Endothelial cell (in vitro differentiated cells): Measurements from ENCODE around the gene KSR2. TPM values are rescaled to one million over a fixed set of nuclear protein-coding genes. Genes with fewer than 3 reads are reported as not detected.

Experiments used
- DNase-seq: peaks from one replicate; pipeline ENCODE4 v3.0.0; 2021; ENCODE audit warnings: low spot score
- H3K27ac Mint-ChIP-seq: one replicate; pipeline ENCODE4 v1.8.0; 2021; ENCODE audit warnings: mixed read lengths, inconsistent platforms; ENCODE audit not compliant: unreplicated experiment
- H3K27me3 Mint-ChIP-seq: one replicate; pipeline ENCODE4 v1.8.0; 2021; ENCODE audit warnings: mild to moderate bottlenecking, moderate library complexity, mixed read lengths, inconsistent platforms; ENCODE audit not compliant: unreplicated experiment
- H3K36me3 Mint-ChIP-seq: one replicate; pipeline ENCODE4 v1.8.0; 2021; ENCODE audit warnings: mild to moderate bottlenecking, low read depth, mixed read lengths, inconsistent platforms; ENCODE audit not compliant: unreplicated experiment
- H3K4me1 Mint-ChIP-seq: one replicate; pipeline ENCODE4 v1.8.0; 2021; ENCODE audit warnings: mild to moderate bottlenecking, mixed read lengths, inconsistent platforms; ENCODE audit not compliant: unreplicated experiment
- H3K4me3 Mint-ChIP-seq: one replicate; pipeline ENCODE4 v1.8.0; 2021; ENCODE audit warnings: mild to moderate bottlenecking, mixed read lengths, inconsistent platforms; ENCODE audit not compliant: unreplicated experiment
- H3K9me3 Mint-ChIP-seq: one replicate; pipeline ENCODE4 v1.8.0; 2021; ENCODE audit warnings: mixed read lengths, inconsistent platforms; ENCODE audit not compliant: unreplicated experiment
- total RNA-seq: library from RNA; stranded (reverse); fragmentation: NEBNext Ultra II Directional; extraction: Animal tissue kit (Norgen Biotek cat#: 25700); gene quantifications from one replicate; pipeline ENCODE4 v1.2.1, GENCODE V29; 2021; ENCODE audit not compliant: unreplicated experiment
- TF ChIP-seq, protein P1 (sequence below): fragments of 200-600 bp; sonication (generic); IDR thresholded peaks from one replicate; pipeline ENCODE4 v1.5.0; 2021; ENCODE audit warnings: antibody characterized with exemption; ENCODE audit not compliant: unreplicated experiment

The KSR2 gene
- total RNA-seq, 1 donor from 2014 or later = 0.05 TPM

DNA sequence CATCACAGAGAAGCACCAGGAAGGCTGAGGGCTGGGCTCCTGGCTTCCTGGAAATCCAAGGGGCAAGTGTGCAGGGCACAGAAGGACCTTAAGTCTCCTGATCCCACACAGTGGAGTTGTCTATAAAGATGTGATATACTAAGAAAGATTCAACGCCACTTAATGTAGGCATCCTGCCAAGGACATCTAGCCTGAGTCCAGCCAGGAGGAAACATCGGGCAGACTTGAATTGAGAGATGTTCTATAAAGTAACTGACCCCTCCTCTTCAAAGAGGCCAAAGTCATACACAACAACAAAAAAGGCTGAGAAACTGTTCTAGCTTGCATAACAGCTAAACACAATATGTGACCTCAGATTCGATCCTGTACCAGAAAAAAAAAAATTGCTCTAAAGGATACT lies 307.9 kb downstream of the KSR2 start:
- Mint-ChIP-seq H3K36me3 (no peaks in the 10 kb centered on the region), H3K27ac (no peak overlapping the region), H3K4me1 (no peaks in the 10 kb centered on the region), H3K9me3 (no peaks in the 10 kb centered on the region), H3K4me3 (no peak overlapping the region), H3K27me3 (no peaks in the 10 kb centered on the region)
- TF ChIP-seq, protein P1, sequence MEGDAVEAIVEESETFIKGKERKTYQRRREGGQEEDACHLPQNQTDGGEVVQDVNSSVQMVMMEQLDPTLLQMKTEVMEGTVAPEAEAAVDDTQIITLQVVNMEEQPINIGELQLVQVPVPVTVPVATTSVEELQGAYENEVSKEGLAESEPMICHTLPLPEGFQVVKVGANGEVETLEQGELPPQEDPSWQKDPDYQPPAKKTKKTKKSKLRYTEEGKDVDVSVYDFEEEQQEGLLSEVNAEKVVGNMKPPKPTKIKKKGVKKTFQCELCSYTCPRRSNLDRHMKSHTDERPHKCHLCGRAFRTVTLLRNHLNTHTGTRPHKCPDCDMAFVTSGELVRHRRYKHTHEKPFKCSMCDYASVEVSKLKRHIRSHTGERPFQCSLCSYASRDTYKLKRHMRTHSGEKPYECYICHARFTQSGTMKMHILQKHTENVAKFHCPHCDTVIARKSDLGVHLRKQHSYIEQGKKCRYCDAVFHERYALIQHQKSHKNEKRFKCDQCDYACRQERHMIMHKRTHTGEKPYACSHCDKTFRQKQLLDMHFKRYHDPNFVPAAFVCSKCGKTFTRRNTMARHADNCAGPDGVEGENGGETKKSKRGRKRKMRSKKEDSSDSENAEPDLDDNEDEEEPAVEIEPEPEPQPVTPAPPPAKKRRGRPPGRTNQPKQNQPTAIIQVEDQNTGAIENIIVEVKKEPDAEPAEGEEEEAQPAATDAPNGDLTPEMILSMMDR = no peak
- no peak for DNase-seq

DNA sequence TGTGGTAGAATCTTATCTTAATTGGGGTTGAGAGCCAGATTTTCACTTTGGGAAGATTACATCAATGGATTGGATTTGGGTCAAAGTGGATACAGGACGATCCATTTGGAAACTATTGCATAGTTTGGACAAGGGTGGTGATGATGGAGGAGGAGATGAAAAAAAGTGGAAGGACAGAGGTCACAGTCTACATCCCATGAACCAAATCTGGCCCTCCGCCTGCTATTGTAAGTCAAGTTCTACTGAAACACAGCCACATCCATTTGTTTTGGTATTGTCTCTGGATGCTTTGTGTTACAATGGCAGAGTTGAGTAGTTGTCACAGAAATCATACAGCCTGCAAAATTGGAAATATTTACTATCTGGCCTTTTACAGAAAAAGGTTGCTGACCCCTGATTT lies 310.6 kb downstream of the KSR2 start:
- Mint-ChIP-seq H3K27me3 (no peaks in the 10 kb centered on the region), H3K4me1 (no peaks in the 10 kb centered on the region), H3K9me3 (no peaks in the 10 kb centered on the region), H3K4me3 (no peak overlapping the region), H3K27ac (no peak overlapping the region), H3K36me3 (no peaks in the 10 kb centered on the region)
- DNase-seq = no peak
- TF ChIP-seq, protein P1 = no peak

DNA sequence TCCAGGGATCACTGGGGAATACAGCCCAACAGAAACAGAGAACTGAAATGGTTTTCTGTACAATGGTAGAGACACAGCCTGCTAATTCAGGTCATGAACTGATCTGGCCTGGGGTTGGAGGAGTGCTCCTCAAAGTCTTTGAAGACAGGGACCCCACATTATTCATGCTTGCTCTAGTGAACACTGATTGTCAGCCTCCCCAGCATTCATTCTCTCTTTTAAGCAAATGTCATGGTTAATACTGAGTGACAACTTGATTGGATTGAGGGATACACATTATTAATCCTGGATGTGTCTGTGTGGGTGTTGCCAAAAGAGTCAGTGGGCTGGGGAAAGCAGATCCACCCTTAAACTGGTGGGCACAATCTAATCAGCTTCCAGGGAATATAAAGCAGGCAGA lies 319.0 kb downstream of the KSR2 start:
- TF ChIP-seq, protein P1 = no peak
- no peaks in the 10 kb centered on the region for H3K9me3 Mint-ChIP-seq
- DNase-seq = no peak
- H3K36me3 Mint-ChIP-seq = peaks cover 4% of the 10 kb centered on the region
- no peaks in the 10 kb centered on the region for H3K4me1 Mint-ChIP-seq
- no peak overlapping the region for H3K4me3 Mint-ChIP-seq
- no peak overlapping the region for H3K27ac Mint-ChIP-seq
- H3K27me3 Mint-ChIP-seq = no peaks in the 10 kb centered on the region

DNA sequence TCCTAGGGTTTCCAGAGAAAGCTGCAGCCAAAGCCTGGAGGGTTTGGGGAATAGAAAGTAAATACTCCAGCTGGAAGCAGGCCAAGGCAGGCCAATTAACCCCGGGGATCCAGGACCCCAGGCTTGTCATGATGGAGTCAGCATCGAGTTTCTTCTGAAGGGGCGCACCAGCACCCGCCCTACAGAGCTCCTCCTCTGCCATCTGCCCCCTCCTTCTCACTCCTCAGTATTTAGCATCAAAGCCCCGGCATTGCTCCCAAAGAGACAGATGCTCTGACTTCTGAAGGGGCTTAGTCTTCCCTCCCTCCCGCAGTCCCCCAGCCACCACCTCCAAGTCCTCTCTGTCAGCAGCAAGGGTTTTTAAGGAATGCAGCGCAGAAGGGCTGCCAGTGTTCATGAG lies 322.3 kb downstream of the KSR2 start:
- no peaks in the 10 kb centered on the region for H3K4me1 Mint-ChIP-seq
- H3K9me3 Mint-ChIP-seq = no peaks in the 10 kb centered on the region
- no peaks in the 10 kb centered on the region for H3K27me3 Mint-ChIP-seq
- H3K27ac Mint-ChIP-seq = no peak overlapping the region
- H3K36me3 Mint-ChIP-seq = no peaks in the 10 kb centered on the region
- DNase-seq = no peak
- no peak overlapping the region for H3K4me3 Mint-ChIP-seq
- TF ChIP-seq, protein P1 = no peak

DNA sequence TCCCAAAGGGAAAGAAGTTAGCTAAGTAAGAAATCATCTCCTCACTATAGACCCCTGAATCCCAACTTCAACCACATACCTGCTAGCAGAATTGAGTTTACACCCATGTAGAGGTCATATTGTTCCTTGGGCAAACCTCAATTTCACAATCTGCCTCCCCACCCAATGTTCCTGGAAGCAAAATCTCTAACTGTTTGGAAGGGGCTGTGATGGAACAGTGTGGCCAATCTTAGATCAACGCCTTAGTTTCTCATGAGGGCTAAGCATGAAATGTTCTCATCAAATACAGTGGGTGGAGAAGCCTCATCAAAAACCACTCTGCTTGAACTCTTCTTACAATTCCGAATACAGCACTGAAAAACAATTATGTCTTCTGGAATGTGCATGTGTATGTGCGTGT lies 323.3 kb downstream of the KSR2 start:
- no peak for DNase-seq
- Mint-ChIP-seq H3K27ac (no peak overlapping the region), H3K9me3 (no peaks in the 10 kb centered on the region), H3K4me1 (no peaks in the 10 kb centered on the region), H3K36me3 (no peaks in the 10 kb centered on the region), H3K27me3 (no peaks in the 10 kb centered on the region), H3K4me3 (no peak overlapping the region)
- TF ChIP-seq, protein P1 = no peak
